PFSK-1 (cell line): ENCODE data around the gene MAP2K1.

ENCODE experiments used
- FOXP2 ChIP-seq: optimal IDR thresholded peaks from 2 replicates; pipeline ENCODE3; 2011; ENCODE audit warnings: borderline replicate concordance, control low read depth, inconsistent platforms; ENCODE audit not compliant: insufficient read depth; ENCODE audit errors: extremely low read length, extremely low read depth
- POLR2AphosphoS5 ChIP-seq: IDR thresholded peaks from 2 replicates; pipeline ENCODE4 v1.6.1; 2012; ENCODE audit warnings: low read depth, mild to moderate bottlenecking, control low read depth, low read length, moderate library complexity
- REST ChIP-seq, 2 experiments: IDR thresholded peaks; 2 replicates each; pipeline versions ENCODE4 v1.6.1 to v1.8.0; 2011 to 2012; ENCODE audit warnings: low read depth in 2 of 2, low read length in 2 of 2, control low read depth in 1 of 2, inconsistent platforms in 1 of 2, mild to moderate bottlenecking in 1 of 2, moderate library complexity in 1 of 2; ENCODE audit not compliant: insufficient read depth in 1 of 2
- SIN3A ChIP-seq: IDR thresholded peaks from 2 replicates; pipeline ENCODE4 v1.6.1; 2012; ENCODE audit warnings: mild to moderate bottlenecking, low read length, moderate library complexity, borderline replicate concordance; ENCODE audit not compliant: insufficient read depth
- TAF1 ChIP-seq: IDR thresholded peaks from 2 replicates; pipeline ENCODE4 v1.6.1; 2012; ENCODE audit warnings: low read length, control low read depth, borderline replicate concordance; ENCODE audit not compliant: insufficient read depth

MAP2K1 gene

GRCh38 chr15:66430627-66431255, 44.0 kb downstream of the MAP2K1 start:
- TF ChIP-seq FOXP2 (no peak), POLR2AphosphoS5 (no peak), TAF1 (no peak), REST (IDR thresholded peaks at IDR 0.05; ENCODE audit: insufficient read depth in 1 of 2, low read depth in 2 of 2, low read length in 2 of 2) (no peak), SIN3A (no peak)

GRCh38 chr15:66433726-66434125, 47.0 kb downstream of the MAP2K1 start:
- TF ChIP-seq SIN3A (no peak), FOXP2 (no peak), POLR2AphosphoS5 (no peak), REST (IDR thresholded peaks at IDR 0.05; ENCODE audit: insufficient read depth in 1 of 2, low read depth in 2 of 2, low read length in 2 of 2) (no peak), TAF1 (no peak)

- TF ChIP-seq TAF1: no peak
- no peak for TF ChIP-seq REST (IDR thresholded peaks at IDR 0.05; ENCODE audit: insufficient read depth in 1 of 2, low read depth in 2 of 2, low read length in 2 of 2)
- no peak for TF ChIP-seq POLR2AphosphoS5
- no peak for TF ChIP-seq SIN3A
- no peak for TF ChIP-seq FOXP2
These were observed 53.8 kb downstream of the MAP2K1 start for GRCh38 chr15:66440501-66440900.

- TF ChIP-seq REST (IDR thresholded peaks at IDR 0.05; ENCODE audit: insufficient read depth in 1 of 2, low read depth in 2 of 2, low read length in 2 of 2): no peak
- TF ChIP-seq POLR2AphosphoS5: no peak
- no peak for TF ChIP-seq TAF1
- no peak for TF ChIP-seq SIN3A
These were observed 65.7 kb downstream of the MAP2K1 start for GRCh38 chr15:66452420-66452819.
